ENCODE measurements around the gene ZNF865. TPM values are rescaled to one million over a fixed set of nuclear protein-coding genes. Genes with fewer than 3 reads are reported as not detected.

Gene ZNF865
- total RNA-seq, 1 experiment from 2014 or later: 12.2 TPM

- ChIA-PET POLR2A (interaction anchor here (1.0 kb wide), 1 partner anchor 13 kb away, joined by 3 read pairs; no protein-coding TSS in a partner anchor), CTCF (no interaction called here)
- Mint-ChIP-seq H3K27me3 (ENCODE audit: insufficient read depth, unreplicated experiment) (no peaks in the 10 kb centered on the region), H3K4me3 (ENCODE audit: unreplicated experiment) (no peak overlapping the region), H3K36me3 (ENCODE audit: insufficient read depth, unreplicated experiment) (peaks cover 26% of the 10 kb centered on the region), H3K4me1 (ENCODE audit: insufficient read depth, unreplicated experiment) (no peaks in the 10 kb centered on the region), H3K27ac (ENCODE audit: low read depth, unreplicated experiment) (no peak overlapping the region), H3K9me3 (ENCODE audit: unreplicated experiment) (no peaks in the 10 kb centered on the region)
- BruUV-seq (replicated peaks): no TSS peak
- intact Hi-C loops (cut with micrococcal nuclease): no loop called here
- no peak for DNase-seq (ENCODE audit: unreplicated experiment)
- TF ChIP-seq CTCF (IDR thresholded peaks at IDR 0.05; ENCODE audit: unreplicated experiment): no peak
Observed at GRCh38 chr19:55613396-55613795, 7.9 kb downstream of the ZNF865 start.

GRCh38 chr19:55613930-55614710, 8.7 kb downstream of the ZNF865 start:
- no peak overlapping the region for H3K4me3 Mint-ChIP-seq (ENCODE audit: unreplicated experiment)
- no peak overlapping the region for H3K27ac Mint-ChIP-seq (ENCODE audit: low read depth, unreplicated experiment)
- H3K9me3 Mint-ChIP-seq (ENCODE audit: unreplicated experiment): no peaks in the 10 kb centered on the region
- ChIA-PET POLR2A (no interaction called here), CTCF (no interaction called here)
- no peak for TF ChIP-seq CTCF (IDR thresholded peaks at IDR 0.05; ENCODE audit: unreplicated experiment)
- H3K4me1 Mint-ChIP-seq (ENCODE audit: insufficient read depth, unreplicated experiment): no peaks in the 10 kb centered on the region
- no peak for DNase-seq (ENCODE audit: unreplicated experiment)
- BruUV-seq (replicated peaks): no TSS peak
- intact Hi-C loops (cut with micrococcal nuclease): no loop called here
- H3K36me3 Mint-ChIP-seq (ENCODE audit: insufficient read depth, unreplicated experiment): peaks cover 20% of the 10 kb centered on the region
- no peaks in the 10 kb centered on the region for H3K27me3 Mint-ChIP-seq (ENCODE audit: insufficient read depth, unreplicated experiment)

- TF ChIP-seq CTCF (IDR thresholded peaks at IDR 0.05; ENCODE audit: unreplicated experiment): no peak
- Mint-ChIP-seq H3K27ac (ENCODE audit: low read depth, unreplicated experiment) (no peak overlapping the region), H3K4me1 (ENCODE audit: insufficient read depth, unreplicated experiment) (no peaks in the 10 kb centered on the region), H3K9me3 (ENCODE audit: unreplicated experiment) (no peaks in the 10 kb centered on the region), H3K27me3 (ENCODE audit: insufficient read depth, unreplicated experiment) (no peaks in the 10 kb centered on the region), H3K36me3 (ENCODE audit: insufficient read depth, unreplicated experiment) (peaks cover 28% of the 10 kb centered on the region), H3K4me3 (ENCODE audit: unreplicated experiment) (no peak overlapping the region)
- ChIA-PET CTCF (no interaction called here), POLR2A (no interaction called here)
- DNase-seq (ENCODE audit: unreplicated experiment): no peak
- intact Hi-C loops (cut with micrococcal nuclease): no loop called here
- no TSS peak for BruUV-seq (replicated peaks)
Observed at GRCh38 chr19:55614711-55615542, 9.5 kb downstream of the ZNF865 start.
